Neural progenitor cell (in vitro differentiated cells): ENCODE measurements around the gene COL25A1. TPM values are rescaled to one million over a fixed set of nuclear protein-coding genes. Genes with fewer than 3 reads are reported as not detected.

ENCODE experiments used
- DNase-seq: peaks from one replicate; pipeline ENCODE4 v3.0.0-alpha.2; 2016; ENCODE audit warnings: low spot score
- H2AFZ ChIP-seq: fragments of 200-600 bp; sonication (generic); replicated peaks from 2 replicates; pipeline ENCODE4 v1.6.1; 2016; ENCODE audit warnings: antibody characterized with exemption
- H3F3A ChIP-seq: fragments of 200-600 bp; sonication (generic); 2 replicates; pipeline ENCODE4 v1.6.1; 2016; ENCODE audit warnings: antibody characterized with exemption, low read depth
- H3K27ac ChIP-seq: fragments of 200-600 bp; sonication (generic); 2 replicates; pipeline ENCODE4 v1.5.1; 2016; ENCODE audit warnings: mild to moderate bottlenecking
- H3K27me3 ChIP-seq: fragments of 200-600 bp; sonication (generic); 2 replicates; pipeline ENCODE4 v1.6.1; 2016; ENCODE audit warnings: mild to moderate bottlenecking, moderate library complexity
- H3K36me3 ChIP-seq: fragments of 200-600 bp; sonication (generic); 2 replicates; pipeline ENCODE4 v1.5.1; 2016
- H3K4me1 ChIP-seq: fragments of 200-600 bp; sonication (generic); 2 replicates; pipeline ENCODE4 v1.6.1; 2016; ENCODE audit warnings: mixed run types
- H3K4me2 ChIP-seq: fragments of 200-600 bp; sonication (generic); 2 replicates; pipeline ENCODE4 v1.6.1; 2016
- H3K4me3 ChIP-seq: fragments of 200-600 bp; sonication (generic); 2 replicates; pipeline ENCODE4 v1.5.1; 2016
- H3K79me2 ChIP-seq: fragments of 200-600 bp; sonication (generic); 2 replicates; pipeline ENCODE4 v1.6.1; 2016; ENCODE audit warnings: low read depth
- H3K9ac ChIP-seq: fragments of 200-600 bp; sonication (generic); 2 replicates; pipeline ENCODE4 v1.6.1; 2016
- H3K9me3 ChIP-seq: fragments of 200-600 bp; sonication (generic); 2 replicates; pipeline ENCODE4 v1.5.1; 2016; ENCODE audit warnings: low read depth
- H4K20me1 ChIP-seq: fragments of 200-600 bp; sonication (generic); 2 replicates; pipeline ENCODE4 v1.6.1; 2016; ENCODE audit warnings: low read depth
- H3K27ac Mint-ChIP-seq: 3 replicates; pipeline ENCODE4 v1.8.0; 2021; ENCODE audit warnings: mixed read lengths
- H3K27me3 Mint-ChIP-seq: 2 replicates; pipeline ENCODE4 v1.8.0; 2022; ENCODE audit warnings: low read depth, mild to moderate bottlenecking, inconsistent platforms, moderate library complexity, mixed read lengths; ENCODE audit not compliant: insufficient read depth
- H3K36me3 Mint-ChIP-seq: 3 replicates; pipeline ENCODE4 v1.8.0; 2021; ENCODE audit warnings: mixed read lengths
- H3K4me1 Mint-ChIP-seq: 3 replicates; pipeline ENCODE4 v1.8.0; 2021; ENCODE audit warnings: mixed read lengths
- H3K4me3 Mint-ChIP-seq: 3 replicates; pipeline ENCODE4 v1.8.0; 2021; ENCODE audit warnings: mild to moderate bottlenecking, moderate library complexity, mixed read lengths
- H3K9me3 Mint-ChIP-seq: 3 replicates; pipeline ENCODE4 v1.8.0; 2020; ENCODE audit warnings: mixed read lengths
- EZH2 ChIP-seq: fragments of 200-600 bp; sonication (generic); IDR thresholded peaks from 2 replicates; pipeline ENCODE4 v1.6.1; 2017; ENCODE audit warnings: antibody characterized with exemption, mild to moderate bottlenecking, moderate library complexity
- EZH2phosphoT487 ChIP-seq: fragments of 200-600 bp; sonication (generic); IDR thresholded peaks from 2 replicates; pipeline ENCODE4 v1.6.1; 2017; ENCODE audit warnings: antibody characterized with exemption
- total RNA-seq: library from RNA; depleted of rRNA; stranded (reverse); fragments of >200 nt; gene quantifications from 2 replicates; pipeline ENCODE4 v1.2.3, GENCODE V29; 2015; ENCODE audit warnings: low replicate concordance
- TF ChIP-seq, protein P1 (sequence below): fragments of 200-600 bp; sonication (generic); IDR thresholded peaks from 2 replicates; pipeline ENCODE4 v1.5.1; 2017; ENCODE audit warnings: antibody characterized with exemption, mild to moderate bottlenecking

COL25A1 gene
- total RNA-seq, 1 donor from 2014 or later = 1.3 TPM

DNA sequence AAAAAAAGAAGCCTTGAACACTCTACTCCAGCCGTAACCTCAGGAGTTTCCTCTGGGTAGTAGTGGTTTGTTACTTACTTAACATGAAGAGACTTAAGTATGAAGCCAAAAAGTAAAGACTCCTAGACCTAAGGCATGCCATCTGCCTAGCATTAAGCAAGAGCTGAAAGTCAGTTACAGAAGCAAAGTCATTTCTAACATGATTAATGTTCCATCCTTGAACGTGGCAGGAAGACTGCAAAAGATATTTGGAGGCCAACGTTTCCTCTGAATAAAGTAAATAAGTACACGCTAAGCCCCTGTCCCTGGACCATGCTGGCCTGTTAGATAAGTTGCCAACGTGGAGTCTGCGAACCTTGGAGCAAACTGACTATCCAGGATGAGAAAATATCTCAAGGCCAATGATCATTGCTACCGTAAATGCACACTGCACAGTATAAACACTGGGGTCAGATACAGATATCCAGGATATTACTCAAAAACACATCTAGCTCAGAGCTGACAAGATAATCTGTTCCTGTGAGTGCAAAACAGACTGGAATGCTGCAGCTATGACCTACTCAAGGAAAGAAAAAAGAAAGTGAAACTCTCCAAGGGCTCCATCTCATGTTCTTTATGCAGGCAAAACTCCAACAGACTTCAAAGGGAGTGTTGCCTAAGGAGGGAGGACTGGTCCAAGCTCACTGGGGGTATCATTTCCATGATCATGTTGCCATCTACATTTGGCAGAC, 255.8 kb downstream of the COL25A1 start:
- Histone ChIP-seq H3K4me1 (no peaks in the 10 kb centered on the region), H2AFZ (no peak overlapping the region), H3F3A (no peaks in the 10 kb centered on the region), H3K9ac (no peak overlapping the region), H3K4me2 (no peak overlapping the region), H3K27ac (no peak overlapping the region), H3K9me3 (no peaks in the 10 kb centered on the region), H3K27me3 (no peaks in the 10 kb centered on the region), H3K79me2 (no peaks in the 10 kb centered on the region), H4K20me1 (no peaks in the 10 kb centered on the region), H3K36me3 (no peaks in the 10 kb centered on the region), H3K4me3 (no peak overlapping the region)
- no peaks in the 10 kb centered on the region for H3K27me3 Mint-ChIP-seq
- H3K4me3 Mint-ChIP-seq = no peak overlapping the region
- no peak overlapping the region for H3K27ac Mint-ChIP-seq
- no peaks in the 10 kb centered on the region for H3K9me3 Mint-ChIP-seq
- no peak for DNase-seq
- H3K36me3 Mint-ChIP-seq = no peaks in the 10 kb centered on the region
- H3K4me1 Mint-ChIP-seq = peaks cover 7% of the 10 kb centered on the region
- TF ChIP-seq, protein P1, sequence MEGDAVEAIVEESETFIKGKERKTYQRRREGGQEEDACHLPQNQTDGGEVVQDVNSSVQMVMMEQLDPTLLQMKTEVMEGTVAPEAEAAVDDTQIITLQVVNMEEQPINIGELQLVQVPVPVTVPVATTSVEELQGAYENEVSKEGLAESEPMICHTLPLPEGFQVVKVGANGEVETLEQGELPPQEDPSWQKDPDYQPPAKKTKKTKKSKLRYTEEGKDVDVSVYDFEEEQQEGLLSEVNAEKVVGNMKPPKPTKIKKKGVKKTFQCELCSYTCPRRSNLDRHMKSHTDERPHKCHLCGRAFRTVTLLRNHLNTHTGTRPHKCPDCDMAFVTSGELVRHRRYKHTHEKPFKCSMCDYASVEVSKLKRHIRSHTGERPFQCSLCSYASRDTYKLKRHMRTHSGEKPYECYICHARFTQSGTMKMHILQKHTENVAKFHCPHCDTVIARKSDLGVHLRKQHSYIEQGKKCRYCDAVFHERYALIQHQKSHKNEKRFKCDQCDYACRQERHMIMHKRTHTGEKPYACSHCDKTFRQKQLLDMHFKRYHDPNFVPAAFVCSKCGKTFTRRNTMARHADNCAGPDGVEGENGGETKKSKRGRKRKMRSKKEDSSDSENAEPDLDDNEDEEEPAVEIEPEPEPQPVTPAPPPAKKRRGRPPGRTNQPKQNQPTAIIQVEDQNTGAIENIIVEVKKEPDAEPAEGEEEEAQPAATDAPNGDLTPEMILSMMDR = no peak
- TF ChIP-seq EZH2phosphoT487 = no peak
- no peak for TF ChIP-seq EZH2

DNA sequence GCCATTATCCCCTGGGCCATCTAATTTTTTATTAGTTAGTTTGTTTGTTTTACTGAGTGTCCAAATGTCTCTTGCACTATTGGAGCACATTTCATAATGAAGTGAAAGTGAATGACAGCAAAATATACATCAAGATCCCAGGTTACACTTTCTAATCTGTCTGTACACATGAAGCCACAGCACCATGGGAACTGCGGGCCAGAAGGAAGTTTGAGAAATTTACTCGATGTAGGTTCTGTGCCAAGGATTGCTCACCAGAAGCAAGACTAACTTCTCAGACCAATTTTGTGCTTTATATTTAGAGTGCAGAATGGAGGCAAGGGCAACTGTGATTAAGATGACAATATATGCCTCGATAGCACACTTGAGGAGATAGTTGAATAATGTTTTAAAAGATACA, 258.0 kb downstream of the COL25A1 start:
- no peaks in the 10 kb centered on the region for H3K4me1 ChIP-seq
- no peaks in the 10 kb centered on the region for H3K9me3 ChIP-seq
- H3K4me1 Mint-ChIP-seq = peaks cover 7% of the 10 kb centered on the region
- TF ChIP-seq, protein P1 = no peak
- TF ChIP-seq EZH2phosphoT487 (no peak), EZH2 (no peak)
- no peaks in the 10 kb centered on the region for H3K79me2 ChIP-seq
- H3F3A ChIP-seq = no peaks in the 10 kb centered on the region
- H3K4me3 Mint-ChIP-seq = no peak overlapping the region
- no peak overlapping the region for H2AFZ ChIP-seq
- H3K27me3 ChIP-seq = no peaks in the 10 kb centered on the region
- no peak for DNase-seq
- no peak overlapping the region for H3K9ac ChIP-seq
- H3K9me3 Mint-ChIP-seq = peaks cover 3% of the 10 kb centered on the region
- no peaks in the 10 kb centered on the region for H3K27me3 Mint-ChIP-seq
- no peak overlapping the region for H3K27ac ChIP-seq
- H3K36me3 Mint-ChIP-seq = no peaks in the 10 kb centered on the region
- H3K36me3 ChIP-seq = no peaks in the 10 kb centered on the region
- H4K20me1 ChIP-seq = no peaks in the 10 kb centered on the region
- H3K27ac Mint-ChIP-seq = no peak overlapping the region
- no peak overlapping the region for H3K4me2 ChIP-seq
- no peak overlapping the region for H3K4me3 ChIP-seq

DNA sequence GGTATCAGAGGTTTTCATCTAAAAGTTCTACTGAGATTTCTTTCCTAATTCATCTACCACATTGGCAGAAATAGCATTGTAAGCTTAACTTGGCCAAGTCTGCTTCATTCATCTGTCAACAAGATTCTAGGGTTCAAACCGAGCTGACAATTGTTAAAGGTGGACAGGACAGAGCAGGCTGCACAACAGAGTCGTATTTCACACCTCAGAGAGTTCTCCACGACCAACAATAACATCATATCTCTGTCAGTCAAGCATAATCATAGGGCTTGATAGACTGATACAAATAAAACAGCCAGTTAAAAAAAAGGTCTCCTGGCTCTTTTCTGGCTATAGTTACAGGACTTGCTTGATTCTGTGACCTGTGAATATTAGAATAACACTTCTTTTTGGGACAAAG, 259.2 kb downstream of the COL25A1 start:
- no peak overlapping the region for H3K27ac ChIP-seq
- no peak for DNase-seq
- H3K9me3 Mint-ChIP-seq = peaks cover 3% of the 10 kb centered on the region
- peaks cover 7% of the 10 kb centered on the region for H3K4me1 Mint-ChIP-seq
- no peak overlapping the region for H3K4me3 ChIP-seq
- no peaks in the 10 kb centered on the region for H3F3A ChIP-seq
- no peaks in the 10 kb centered on the region for H3K9me3 ChIP-seq
- H3K36me3 ChIP-seq = no peaks in the 10 kb centered on the region
- no peaks in the 10 kb centered on the region for H3K4me1 ChIP-seq
- H3K9ac ChIP-seq = no peak overlapping the region
- no peaks in the 10 kb centered on the region for H3K79me2 ChIP-seq
- no peak overlapping the region for H2AFZ ChIP-seq
- H3K27ac Mint-ChIP-seq = no peak overlapping the region
- no peak overlapping the region for H3K4me2 ChIP-seq
- H3K4me3 Mint-ChIP-seq = no peak overlapping the region
- H3K27me3 Mint-ChIP-seq = no peaks in the 10 kb centered on the region
- TF ChIP-seq EZH2 (no peak), EZH2phosphoT487 (no peak)
- TF ChIP-seq, protein P1 = no peak
- no peaks in the 10 kb centered on the region for H3K36me3 Mint-ChIP-seq
- no peaks in the 10 kb centered on the region for H4K20me1 ChIP-seq
- no peaks in the 10 kb centered on the region for H3K27me3 ChIP-seq
